HG02588 (cell line): Measurements from ENCODE around the gene CNNM2.
"Not testable (repeated sequence)": the region's sequence is repeated elsewhere in the genome, so short reads cannot be mapped to it uniquely, and the experiment has no call there.

ENCODE experiments used
- ATAC-seq: cut with Tn5 transposase; IDR thresholded peaks from one replicate; pipeline ENCODE4 v1.9.1; 2021; ENCODE audit warnings: mild to moderate bottlenecking, moderate library complexity; ENCODE audit not compliant: unreplicated experiment

CNNM2 gene

GRCh38 chr10:102964713-102965112 lies 46.6 kb downstream of the CNNM2 start:
- ATAC-seq: no peak

GRCh38 chr10:102965311-102965851 lies 47.3 kb downstream of the CNNM2 start:
- no peak for ATAC-seq

GRCh38 chr10:102967123-102967522 lies 49.0 kb downstream of the CNNM2 start:
- no peak for ATAC-seq

GRCh38 chr10:102970562-102971340 lies 52.7 kb downstream of the CNNM2 start:
- ATAC-seq: no peak

GRCh38 chr10:102975483-102976379 lies 57.6 kb downstream of the CNNM2 start:
- ATAC-seq: no peak

- ATAC-seq: not testable (repeated sequence)
Observed at GRCh38 chr10:102976380-102976726, 58.3 kb downstream of the CNNM2 start.

- no peak for ATAC-seq
Observed at GRCh38 chr10:102982296-102982695, 64.2 kb downstream of the CNNM2 start.

GRCh38 chr10:102984086-102984485 lies 66.0 kb downstream of the CNNM2 start:
- ATAC-seq: no peak

- ATAC-seq: no peak
Observed at GRCh38 chr10:102985811-102986210, 67.7 kb downstream of the CNNM2 start.

GRCh38 chr10:102988404-102989314 lies 70.6 kb downstream of the CNNM2 start:
- no peak for ATAC-seq

GRCh38 chr10:102994531-102995295 lies 76.6 kb downstream of the CNNM2 start:
- no peak for ATAC-seq

- ATAC-seq: no peak
Observed at GRCh38 chr10:102996876-102997275, 78.8 kb downstream of the CNNM2 start.

GRCh38 chr10:102997998-102998397 lies 79.9 kb downstream of the CNNM2 start:
- ATAC-seq: no peak

GRCh38 chr10:102998399-102998907 lies 80.4 kb downstream of the CNNM2 start:
- ATAC-seq: no peak

GRCh38 chr10:103000050-103000449 lies 82.0 kb downstream of the CNNM2 start:
- ATAC-seq: not testable (repeated sequence)

- ATAC-seq: no peak
Observed at GRCh38 chr10:103007017-103007416, 88.9 kb downstream of the CNNM2 start.

- ATAC-seq: no peak
Observed at GRCh38 chr10:103013416-103013815, 95.3 kb downstream of the CNNM2 start.

- ATAC-seq: no peak
Observed at GRCh38 chr10:103019425-103019824, 101.3 kb downstream of the CNNM2 start.

GRCh38 chr10:103021150-103021899 lies 103.2 kb downstream of the CNNM2 start:
- ATAC-seq: no peak
